HepG2 (cell line): Measurements from ENCODE around the gene BCAS1. TPM values are rescaled to one million over a fixed set of nuclear protein-coding genes. Genes with fewer than 3 reads are reported as not detected.

Experiments used
- FOXK2 ChIP-seq: fragments of 450-650 bp; IDR thresholded peaks from 2 replicates; pipeline ENCODE4 v1.6.1; 2016
- GLMP ChIP-seq: sonication (generic); formaldehyde crosslinking; IDR thresholded peaks from 2 replicates; pipeline ENCODE4 v1.9.0; 2021; ENCODE audit warnings: missing genetic modification reagents, mild to moderate bottlenecking, borderline replicate concordance
- KDM1A ChIP-seq: IDR thresholded peaks from 2 replicates; pipeline ENCODE4 v1.6.1; 2016; ENCODE audit warnings: missing compliant biosample characterization
- NCOA2 ChIP-seq: sonication (generic); formaldehyde crosslinking; IDR thresholded peaks from 2 replicates; pipeline ENCODE4 v1.8.0; 2022; ENCODE audit warnings: inconsistent platforms
- PAF1 ChIP-seq: IDR thresholded peaks from 2 replicates; pipeline ENCODE4 v1.6.1; 2016; ENCODE audit warnings: missing genetic modification reagents, missing compliant biosample characterization
- PRMT3 ChIP-seq: sonication (generic); formaldehyde crosslinking; IDR thresholded peaks from 2 replicates; pipeline ENCODE4 v1.8.1; 2022; ENCODE audit warnings: low read depth, mild to moderate bottlenecking, moderate library complexity, missing genetic modification reagents, borderline replicate concordance
- SIX1 ChIP-seq: sonication (generic); formaldehyde crosslinking; IDR thresholded peaks from 2 replicates; pipeline ENCODE4 v1.4.0; 2020; ENCODE audit warnings: missing genetic modification reagents, borderline replicate concordance
- SOX13 ChIP-seq, 3 experiments: fragments of 450-650 bp in 1 of 3; sonication (generic) in 1 of 3; formaldehyde crosslinking in 1 of 3; IDR thresholded peaks in 2 of 3; conservative IDR thresholded peaks in 1 of 3; 2 replicates each; pipeline versions ENCODE4 v1.5.0 to v1.6.1; 2016 to 2020; ENCODE audit warnings: antibody characterized with exemption in 1 of 3, mild to moderate bottlenecking in 1 of 3, missing compliant biosample characterization in 1 of 3, missing genetic modification reagents in 1 of 3, moderate library complexity in 1 of 3
- ZBTB37 ChIP-seq: sonication (generic); formaldehyde crosslinking; IDR thresholded peaks from 2 replicates; pipeline ENCODE4 v1.4.0; 2020; ENCODE audit warnings: mild to moderate bottlenecking, missing genetic modification reagents
- ZNF580 ChIP-seq: IDR thresholded peaks from 2 replicates; pipeline ENCODE4 v1.6.1; 2016; ENCODE audit warnings: low read depth, borderline replicate concordance
- polyA plus RNA-seq, 8 experiments: library from polyadenylated mRNA; depleted of rRNA in 3 of 8; stranded (reverse) in 7 of 8; unstranded in 1 of 8; fragments of >200 nt; fragmentation: Illumina TruSeq in 4 of 8; extraction: Trizol in 4 of 8; gene quantifications; 2 replicates each; pipeline versions ENCODE4 v1.2.1 to v1.2.3, GENCODE V29; 2011 to 2016; ENCODE audit warnings: low read depth in 4 of 8, missing spikeins in 1 of 8, mixed read lengths in 1 of 8; ENCODE audit not compliant: insufficient read depth in 1 of 8
- total RNA-seq, 5 experiments: library from RNA; depleted of rRNA; stranded (reverse); fragments of >200 nt; fragmentation: Illumina TruSeq; extraction: Trizol; gene quantifications; 2 replicates each; pipeline ENCODE4 v1.2.3, GENCODE V29; 2016; ENCODE audit warnings: low read depth in 1 of 5
- TF ChIP-seq, protein P1 (sequence below): sonication (generic); formaldehyde crosslinking; IDR thresholded peaks from 2 replicates; pipeline ENCODE4 v1.5.1; 2020; ENCODE audit warnings: mild to moderate bottlenecking, missing genetic modification reagents, borderline replicate concordance
- TF ChIP-seq, protein P2 (sequence below): sonication (generic); formaldehyde crosslinking; IDR thresholded peaks from 2 replicates; pipeline ENCODE4 v1.5.1; 2020; ENCODE audit warnings: missing genetic modification reagents, mild to moderate bottlenecking, borderline replicate concordance
- TF ChIP-seq, protein P3 (sequence below): conservative IDR thresholded peaks from 2 replicates; pipeline ENCODE4 v1.6.1; 2018; ENCODE audit warnings: missing genetic modification reagents
- TF ChIP-seq, protein P4 (sequence below): sonication (generic); formaldehyde crosslinking; IDR thresholded peaks from 2 replicates; pipeline ENCODE4 v1.5.0; 2020; ENCODE audit warnings: missing genetic modification reagents

Gene BCAS1
- total and polyA plus RNA-seq, 2 of the 13 experiments (the other 11 are each of a cell fraction or from before 2014, with no cell fraction given): 0.55 to 0.91 TPM

DNA sequence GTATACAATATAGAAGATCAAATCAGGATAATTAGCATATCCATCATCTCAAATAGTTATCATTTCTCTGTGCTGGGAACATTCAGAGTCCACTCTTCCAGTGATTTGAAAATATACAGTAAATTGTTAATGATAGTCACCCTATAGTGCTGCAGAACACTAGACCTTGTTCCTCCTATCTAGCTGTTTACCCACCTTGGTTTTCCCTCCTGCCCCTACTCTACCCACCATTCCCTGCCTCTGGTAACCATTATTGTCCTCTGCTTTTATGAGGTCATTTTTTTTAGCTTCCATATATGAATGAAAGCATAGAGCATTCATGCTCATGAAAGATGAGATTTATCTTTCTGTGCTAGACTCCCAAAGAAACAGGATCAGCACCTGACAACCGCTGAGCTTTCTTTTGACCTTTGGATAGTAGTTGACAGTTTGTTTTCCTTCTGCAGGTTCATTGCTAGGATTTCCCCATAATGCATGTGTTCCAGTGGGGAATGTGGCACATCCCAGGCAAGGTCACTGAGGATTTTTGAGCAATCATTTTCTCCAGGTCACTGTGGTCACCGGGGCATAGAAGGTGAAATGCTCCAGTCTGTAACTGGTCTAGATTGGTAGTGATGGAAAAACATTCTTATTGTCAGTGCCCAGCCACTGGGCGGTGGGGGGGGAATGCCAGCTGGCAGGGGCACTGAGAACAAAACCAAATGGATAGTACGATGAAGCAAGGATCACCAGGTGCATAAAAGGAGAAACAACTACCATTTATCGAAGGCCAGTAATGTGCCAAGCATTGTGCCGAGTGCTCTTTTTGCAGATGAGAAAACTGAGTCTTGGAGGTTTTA is 33.6 kb upstream of the BCAS1 start (continued):
- TF ChIP-seq, protein P1, sequence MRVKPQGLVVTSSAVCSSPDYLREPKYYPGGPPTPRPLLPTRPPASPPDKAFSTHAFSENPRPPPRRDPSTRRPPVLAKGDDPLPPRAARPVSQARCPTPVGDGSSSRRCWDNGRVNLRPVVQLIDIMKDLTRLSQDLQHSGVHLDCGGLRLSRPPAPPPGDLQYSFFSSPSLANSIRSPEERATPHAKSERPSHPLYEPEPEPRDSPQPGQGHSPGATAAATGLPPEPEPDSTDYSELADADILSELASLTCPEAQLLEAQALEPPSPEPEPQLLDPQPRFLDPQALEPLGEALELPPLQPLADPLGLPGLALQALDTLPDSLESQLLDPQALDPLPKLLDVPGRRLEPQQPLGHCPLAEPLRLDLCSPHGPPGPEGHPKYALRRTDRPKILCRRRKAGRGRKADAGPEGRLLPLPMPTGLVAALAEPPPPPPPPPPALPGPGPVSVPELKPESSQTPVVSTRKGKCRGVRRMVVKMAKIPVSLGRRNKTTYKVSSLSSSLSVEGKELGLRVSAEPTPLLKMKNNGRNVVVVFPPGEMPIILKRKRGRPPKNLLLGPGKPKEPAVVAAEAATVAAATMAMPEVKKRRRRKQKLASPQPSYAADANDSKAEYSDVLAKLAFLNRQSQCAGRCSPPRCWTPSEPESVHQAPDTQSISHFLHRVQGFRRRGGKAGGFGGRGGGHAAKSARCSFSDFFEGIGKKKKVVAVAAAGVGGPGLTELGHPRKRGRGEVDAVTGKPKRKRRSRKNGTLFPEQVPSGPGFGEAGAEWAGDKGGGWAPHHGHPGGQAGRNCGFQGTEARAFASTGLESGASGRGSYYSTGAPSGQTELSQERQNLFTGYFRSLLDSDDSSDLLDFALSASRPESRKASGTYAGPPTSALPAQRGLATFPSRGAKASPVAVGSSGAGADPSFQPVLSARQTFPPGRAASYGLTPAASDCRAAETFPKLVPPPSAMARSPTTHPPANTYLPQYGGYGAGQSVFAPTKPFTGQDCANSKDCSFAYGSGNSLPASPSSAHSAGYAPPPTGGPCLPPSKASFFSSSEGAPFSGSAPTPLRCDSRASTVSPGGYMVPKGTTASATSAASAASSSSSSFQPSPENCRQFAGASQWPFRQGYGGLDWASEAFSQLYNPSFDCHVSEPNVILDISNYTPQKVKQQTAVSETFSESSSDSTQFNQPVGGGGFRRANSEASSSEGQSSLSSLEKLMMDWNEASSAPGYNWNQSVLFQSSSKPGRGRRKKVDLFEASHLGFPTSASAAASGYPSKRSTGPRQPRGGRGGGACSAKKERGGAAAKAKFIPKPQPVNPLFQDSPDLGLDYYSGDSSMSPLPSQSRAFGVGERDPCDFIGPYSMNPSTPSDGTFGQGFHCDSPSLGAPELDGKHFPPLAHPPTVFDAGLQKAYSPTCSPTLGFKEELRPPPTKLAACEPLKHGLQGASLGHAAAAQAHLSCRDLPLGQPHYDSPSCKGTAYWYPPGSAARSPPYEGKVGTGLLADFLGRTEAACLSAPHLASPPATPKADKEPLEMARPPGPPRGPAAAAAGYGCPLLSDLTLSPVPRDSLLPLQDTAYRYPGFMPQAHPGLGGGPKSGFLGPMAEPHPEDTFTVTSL (CRISPR knock-in tag): peak; percentile 99
- TF ChIP-seq FOXK2 (peak; percentile 91), GLMP (no peak), PRMT3 (no peak; the same call in 1 of the 2 replicates), PAF1 (CRISPR knock-in tag) (no peak), ZNF580 (CRISPR knock-in tag) (peak; percentile 97), NCOA2 (peak; percentile 100), SOX13 (IDR thresholded peaks at IDR 0.05) (peak; percentile 76), SOX13 (CRISPR knock-in tag; conservative IDR thresholded peaks at IDR 0.05 in 1 of 2, IDR thresholded peaks at IDR 0.05 in 1 of 2) (peak; percentile 71 to 98; a peak in 2 of 4 replicates), KDM1A (CRISPR knock-in tag) (peak; percentile 97), SIX1 (peak; percentile 84; the same call in 1 of the 2 replicates), ZBTB37 (CRISPR knock-in tag) (peak; percentile 88)
- TF ChIP-seq, protein P2, sequence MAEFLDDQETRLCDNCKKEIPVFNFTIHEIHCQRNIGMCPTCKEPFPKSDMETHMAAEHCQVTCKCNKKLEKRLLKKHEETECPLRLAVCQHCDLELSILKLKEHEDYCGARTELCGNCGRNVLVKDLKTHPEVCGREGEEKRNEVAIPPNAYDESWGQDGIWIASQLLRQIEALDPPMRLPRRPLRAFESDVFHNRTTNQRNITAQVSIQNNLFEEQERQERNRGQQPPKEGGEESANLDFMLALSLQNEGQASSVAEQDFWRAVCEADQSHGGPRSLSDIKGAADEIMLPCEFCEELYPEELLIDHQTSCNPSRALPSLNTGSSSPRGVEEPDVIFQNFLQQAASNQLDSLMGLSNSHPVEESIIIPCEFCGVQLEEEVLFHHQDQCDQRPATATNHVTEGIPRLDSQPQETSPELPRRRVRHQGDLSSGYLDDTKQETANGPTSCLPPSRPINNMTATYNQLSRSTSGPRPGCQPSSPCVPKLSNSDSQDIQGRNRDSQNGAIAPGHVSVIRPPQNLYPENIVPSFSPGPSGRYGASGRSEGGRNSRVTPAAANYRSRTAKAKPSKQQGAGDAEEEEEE (CRISPR knock-in tag): no peak
- TF ChIP-seq, protein P3, sequence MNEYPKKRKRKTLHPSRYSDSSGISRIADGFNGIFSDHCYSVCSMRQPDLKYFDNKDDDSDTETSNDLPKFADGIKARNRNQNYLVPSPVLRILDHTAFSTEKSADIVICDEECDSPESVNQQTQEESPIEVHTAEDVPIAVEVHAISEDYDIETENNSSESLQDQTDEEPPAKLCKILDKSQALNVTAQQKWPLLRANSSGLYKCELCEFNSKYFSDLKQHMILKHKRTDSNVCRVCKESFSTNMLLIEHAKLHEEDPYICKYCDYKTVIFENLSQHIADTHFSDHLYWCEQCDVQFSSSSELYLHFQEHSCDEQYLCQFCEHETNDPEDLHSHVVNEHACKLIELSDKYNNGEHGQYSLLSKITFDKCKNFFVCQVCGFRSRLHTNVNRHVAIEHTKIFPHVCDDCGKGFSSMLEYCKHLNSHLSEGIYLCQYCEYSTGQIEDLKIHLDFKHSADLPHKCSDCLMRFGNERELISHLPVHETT (CRISPR knock-in tag): peak; percentile 89
- TF ChIP-seq, protein P4, sequence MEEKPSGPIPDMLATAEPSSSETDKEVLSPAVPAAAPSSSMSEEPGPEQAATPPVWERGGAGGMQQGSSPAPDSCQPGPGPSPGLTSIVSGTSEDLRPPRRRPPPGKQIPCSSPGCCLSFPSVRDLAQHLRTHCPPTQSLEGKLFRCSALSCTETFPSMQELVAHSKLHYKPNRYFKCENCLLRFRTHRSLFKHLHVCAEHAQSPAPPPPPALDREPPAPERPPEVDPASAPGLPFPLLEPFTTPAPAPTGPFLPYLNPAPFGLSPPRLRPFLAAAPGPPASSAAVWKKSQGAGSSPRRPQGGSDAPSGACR (CRISPR knock-in tag): 0 out of 2 replicates have a peak, but pooled peaks have one; percentile 35
